GM18507 (cell line): Measurements from ENCODE around the gene LCA5L.
A peak's percentile ranks its signal among the peaks of the same experiment; 100 is the strongest.

Experiments
- DNase-seq: peaks from one replicate; pipeline ENCODE4 v3.0.0; 2011; ENCODE audit warnings: low read depth; ENCODE audit not compliant: insufficient read length; ENCODE audit errors: extremely low spot score
- FAIRE-seq: peaks from 2 replicates; lab custom pipeline; 2011; peaks lifted over from hg19 to GRCh38; lab: Jason Lieb, UNC

LCA5L gene

DNA sequence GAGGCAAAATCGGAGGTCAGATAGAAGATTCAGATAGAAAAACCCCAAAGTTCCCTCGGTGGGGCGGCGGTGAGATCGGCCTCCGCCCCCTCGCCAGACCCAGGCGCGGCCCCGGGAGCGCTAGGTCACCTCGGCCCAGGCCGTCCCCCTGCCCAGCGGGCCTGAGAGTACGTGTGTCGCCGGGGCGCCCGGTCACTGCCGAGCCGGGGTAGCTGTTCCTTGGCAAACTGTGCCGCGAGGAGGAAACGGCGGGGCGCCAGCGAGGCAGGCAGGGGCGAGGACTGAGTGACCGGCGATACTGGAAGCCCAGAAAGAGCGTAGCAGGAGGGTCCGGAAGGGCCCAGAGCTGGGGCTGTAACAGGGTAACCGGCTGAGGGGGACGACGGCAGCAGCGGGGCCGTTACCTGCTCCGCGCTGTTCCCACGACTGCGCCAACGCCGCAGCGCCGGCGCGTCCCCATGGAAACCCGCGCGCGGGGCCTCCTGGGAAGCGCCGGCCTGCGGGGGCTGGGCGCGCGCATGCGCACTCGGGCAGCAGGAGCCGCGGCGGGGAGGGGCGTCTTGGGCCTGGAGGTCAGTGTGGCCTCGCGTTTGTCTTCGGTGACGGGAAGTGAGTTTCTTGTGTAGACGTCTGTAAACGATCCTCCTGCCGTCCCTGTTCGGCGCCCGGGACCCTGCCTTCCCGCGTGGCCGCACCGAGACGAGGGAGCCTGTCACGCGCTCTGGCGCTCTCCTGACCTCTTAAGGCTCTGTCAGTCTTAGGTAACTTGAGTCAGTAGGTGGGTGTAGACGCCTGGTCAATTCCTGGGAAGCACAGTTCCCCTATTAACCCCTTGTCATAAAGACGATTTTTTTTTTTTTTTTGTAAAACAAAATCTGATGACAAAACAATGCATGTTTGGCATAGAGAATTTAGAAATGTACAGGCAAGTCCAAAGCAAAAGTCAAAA lies at the start of gene LCA5L:
Gene LCA5L, minus strand, starts transcription at position 458 of the 949 bp plus-strand sequence. CDS start 17,285 bp downstream, outside the sequence.
- DNase-seq (peak; percentile 99), FAIRE-seq (peak; percentile 91)

DNA sequence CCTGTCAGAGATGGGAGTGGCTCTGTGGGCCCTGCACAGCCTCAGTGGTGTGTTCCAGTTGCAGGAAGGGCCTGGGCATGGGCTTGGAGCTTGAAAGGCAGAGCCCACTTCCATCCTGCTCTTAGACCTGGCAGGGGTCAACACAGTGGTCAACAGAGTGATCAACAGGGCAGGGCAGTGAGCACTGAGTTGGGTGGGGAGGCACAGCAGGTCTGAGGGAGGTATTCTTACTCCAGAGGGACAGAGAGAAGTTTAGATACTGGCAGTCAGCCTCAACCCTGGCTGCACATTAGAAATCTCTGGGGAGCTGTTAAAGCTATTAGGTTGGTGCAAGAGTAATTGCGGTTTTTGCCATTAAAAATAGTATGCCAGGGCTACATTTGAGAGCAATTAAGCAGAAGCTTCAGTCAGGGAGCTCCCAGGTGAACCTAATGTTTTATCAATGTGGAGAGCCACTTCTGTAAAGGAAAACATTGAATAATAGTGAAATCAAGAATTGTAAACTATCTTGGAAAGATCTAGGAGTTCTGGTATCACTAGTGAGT lies 43.9 kb upstream of the LCA5L start:
- FAIRE-seq, result no peak
- no peak for DNase-seq

DNA sequence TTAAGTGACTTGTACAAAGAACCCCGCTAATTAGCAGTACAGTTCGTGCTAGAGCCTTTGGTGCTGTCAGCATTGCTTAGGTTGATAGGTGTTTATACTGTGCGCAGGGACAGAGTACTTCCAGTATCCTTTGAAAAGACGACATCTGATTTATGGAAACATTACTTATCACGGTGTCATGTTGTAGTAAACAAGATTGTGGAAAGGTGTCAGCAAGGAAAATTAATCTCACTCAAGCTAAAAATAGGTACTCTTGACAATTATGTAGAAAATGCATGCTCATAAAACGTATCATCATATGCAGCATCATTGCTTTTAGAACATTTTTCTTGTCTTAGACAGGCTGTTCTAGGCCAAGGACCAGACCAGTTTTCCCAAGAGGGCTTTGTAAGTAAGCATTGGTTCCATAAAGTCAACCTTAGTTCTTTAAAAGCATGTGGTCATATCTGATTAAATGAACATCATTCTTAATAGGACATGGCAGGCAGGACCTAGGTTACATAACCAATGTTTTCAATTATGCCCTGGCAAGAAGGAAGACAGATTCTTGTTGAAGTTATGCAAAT lies 39.2 kb upstream of the LCA5L start:
- DNase-seq (no peak), FAIRE-seq (no peak)

DNA sequence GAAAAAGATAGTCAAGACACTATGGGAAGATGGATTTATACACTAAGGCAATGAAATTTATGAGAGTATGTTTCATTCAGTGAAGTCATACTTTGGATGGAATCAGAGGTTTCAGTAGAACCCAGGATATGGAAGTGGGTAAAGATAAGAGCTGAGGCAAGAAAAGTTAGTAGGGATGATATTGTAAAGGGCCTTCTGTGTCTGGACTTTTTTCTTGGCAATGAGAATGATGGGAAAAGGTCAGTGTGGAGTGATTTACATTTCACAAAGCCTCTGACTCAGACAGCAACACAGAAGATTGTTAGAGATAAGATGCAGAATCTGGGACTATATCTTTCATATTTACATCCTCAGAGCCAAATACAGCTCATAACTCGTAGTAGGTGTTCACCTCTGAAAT lies 38.3 kb upstream of the LCA5L start:
- no peak for FAIRE-seq
- DNase-seq, result no peak

DNA sequence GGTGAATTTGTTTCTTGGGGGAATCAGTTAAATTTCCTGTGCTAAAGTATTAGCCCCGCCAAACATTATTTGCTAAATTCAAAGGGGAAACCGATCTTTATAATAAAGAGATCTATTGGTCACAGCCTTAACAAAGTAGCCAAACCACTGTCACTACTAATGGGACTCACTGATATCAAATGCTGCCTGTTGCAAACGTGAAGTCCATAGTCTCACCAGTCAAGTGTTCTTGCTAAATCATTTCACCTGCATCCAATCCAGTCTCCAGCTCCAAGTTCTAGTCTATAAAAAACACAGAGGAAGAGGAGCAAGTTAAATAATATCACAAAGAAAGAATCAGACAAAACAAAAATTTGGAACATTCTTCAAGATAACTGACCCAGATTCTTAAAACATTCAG lies 36.3 kb upstream of the LCA5L start:
- no peak for FAIRE-seq
- DNase-seq, result no peak

DNA sequence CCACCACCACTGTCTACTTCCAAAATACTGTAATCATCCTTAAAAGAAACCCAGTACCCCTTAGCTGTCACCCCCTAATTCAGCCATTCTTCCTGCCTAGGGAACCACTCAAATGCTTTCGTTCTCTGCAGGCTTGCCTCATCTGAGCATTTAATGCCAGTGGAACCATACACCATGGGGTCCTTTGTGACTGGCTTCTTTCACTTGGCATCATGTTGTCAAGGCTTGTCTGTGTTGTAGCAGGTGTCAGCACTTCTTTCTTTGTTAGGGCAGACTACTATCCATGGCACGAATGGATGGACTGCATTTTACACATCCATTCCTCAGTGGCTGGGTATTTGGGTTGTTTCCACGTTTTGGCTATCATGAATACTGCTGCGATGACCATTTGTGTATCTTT lies 34.7 kb upstream of the LCA5L start:
- FAIRE-seq, result no peak
- DNase-seq, result no peak

DNA sequence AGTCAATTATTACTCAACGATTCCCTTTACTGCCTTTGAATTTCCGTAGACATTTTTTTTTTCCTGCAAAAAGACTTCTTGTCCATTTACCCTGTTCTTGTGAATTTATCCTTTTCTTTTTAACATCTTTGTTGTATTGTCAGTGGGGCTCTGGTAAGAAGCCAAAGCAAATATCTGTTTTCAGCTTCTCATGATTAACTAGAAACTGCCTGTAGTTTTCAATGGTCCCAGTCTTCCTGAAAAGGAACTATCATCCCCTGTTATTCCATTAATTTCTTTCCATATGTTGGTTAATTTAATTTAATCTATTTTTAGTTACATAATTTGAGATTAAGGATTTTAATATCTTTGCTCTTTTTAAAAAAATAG lies 34.2 kb upstream of the LCA5L start:
- FAIRE-seq, result no peak

DNA sequence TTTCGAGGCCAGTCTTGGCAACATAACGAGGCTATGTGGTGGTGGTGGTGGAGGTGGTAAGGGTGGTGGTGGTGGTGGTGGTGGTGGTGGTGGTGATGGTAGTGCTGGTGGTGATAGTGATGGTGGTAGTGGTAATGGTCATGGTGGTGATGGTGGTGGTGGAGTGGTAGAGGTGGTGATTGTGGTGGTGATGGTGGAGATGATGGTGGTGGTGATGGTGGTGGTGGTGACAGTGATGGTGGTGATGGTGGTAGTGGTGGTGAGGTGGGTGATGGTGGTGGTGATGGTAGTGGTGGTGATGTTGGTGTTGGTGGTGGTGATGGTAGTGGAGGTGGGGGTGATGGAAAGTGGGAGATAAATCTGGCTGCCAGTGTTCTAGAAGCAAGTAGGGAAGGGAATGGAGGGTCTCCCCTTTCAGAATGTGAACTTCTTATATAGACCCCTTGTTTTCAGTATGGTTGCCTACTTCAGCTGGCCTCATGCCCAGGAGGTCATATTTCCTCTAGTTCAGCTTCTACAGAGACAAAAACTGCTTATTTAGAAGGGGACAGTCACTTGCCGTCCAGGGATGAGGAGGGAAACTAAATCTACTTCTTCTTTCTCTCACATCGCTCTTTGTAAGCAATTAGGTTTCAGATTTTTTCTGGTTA lies 33.7 kb upstream of the LCA5L start:
- DNase-seq, result no peak
- no peak for FAIRE-seq

More for the DNA sequence above, 34.2 kb upstream of the LCA5L start:
- DNase-seq, result no peak

DNA sequence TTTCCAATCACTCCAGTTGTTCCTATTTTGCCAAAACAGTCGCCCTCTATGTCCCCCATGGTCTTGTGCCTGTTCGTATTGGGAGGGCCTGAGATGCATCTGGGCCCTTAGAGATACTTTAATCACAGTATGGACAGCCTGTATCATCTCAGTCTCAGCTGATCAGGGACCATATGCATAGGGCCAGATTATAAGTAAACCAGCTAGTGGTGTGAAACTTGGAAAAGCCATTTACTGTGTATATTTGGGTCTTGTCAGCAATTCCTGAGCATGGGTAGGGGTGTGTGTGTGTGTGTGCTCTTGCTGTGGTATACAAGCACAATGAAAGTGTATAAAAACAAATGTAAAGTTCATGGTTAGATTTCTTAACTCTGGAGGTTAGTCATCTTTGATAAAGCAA lies 29.0 kb upstream of the LCA5L start:
- FAIRE-seq (no peak), DNase-seq (no peak)

DNA sequence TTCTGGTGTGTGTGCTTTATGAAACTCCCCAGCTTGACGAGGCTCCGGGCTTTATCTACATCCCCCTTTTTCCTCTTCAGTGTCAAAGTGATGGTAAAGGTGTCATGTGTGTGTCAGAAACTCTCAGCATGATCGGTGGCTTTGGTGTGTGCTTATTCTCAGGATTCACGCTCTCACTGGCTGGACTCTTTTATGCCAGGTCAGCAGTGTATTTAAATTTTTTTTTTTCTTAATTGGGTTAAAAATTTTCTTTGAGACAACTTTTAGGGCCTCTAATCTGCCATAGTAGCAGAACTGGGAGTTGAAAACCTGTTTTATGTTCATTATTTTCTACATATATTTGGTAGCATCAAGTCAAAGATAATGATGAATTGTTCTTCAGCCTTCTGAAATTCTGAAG lies 27.2 kb upstream of the LCA5L start:
- FAIRE-seq, result no peak
- no peak for DNase-seq

DNA sequence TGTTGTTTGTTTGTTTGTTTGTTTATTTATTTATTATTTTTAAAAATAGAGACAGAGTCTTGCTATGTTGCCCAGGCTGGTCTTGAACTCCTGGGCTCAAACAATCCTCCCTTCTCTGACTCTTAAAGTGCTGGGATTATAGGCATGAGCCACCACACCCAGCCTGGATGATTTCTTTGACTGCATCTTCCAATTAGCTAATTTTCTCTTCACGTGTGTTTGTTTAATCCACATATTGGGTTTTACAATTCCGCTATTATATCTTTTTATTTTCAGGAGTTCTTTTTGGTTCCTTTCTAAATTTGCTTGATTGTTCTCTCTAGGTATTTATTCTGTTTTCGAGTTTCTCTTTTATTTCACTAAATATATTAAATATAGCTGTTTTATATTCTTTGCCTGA lies 26.0 kb upstream of the LCA5L start:
- DNase-seq (no peak), FAIRE-seq (no peak)

DNA sequence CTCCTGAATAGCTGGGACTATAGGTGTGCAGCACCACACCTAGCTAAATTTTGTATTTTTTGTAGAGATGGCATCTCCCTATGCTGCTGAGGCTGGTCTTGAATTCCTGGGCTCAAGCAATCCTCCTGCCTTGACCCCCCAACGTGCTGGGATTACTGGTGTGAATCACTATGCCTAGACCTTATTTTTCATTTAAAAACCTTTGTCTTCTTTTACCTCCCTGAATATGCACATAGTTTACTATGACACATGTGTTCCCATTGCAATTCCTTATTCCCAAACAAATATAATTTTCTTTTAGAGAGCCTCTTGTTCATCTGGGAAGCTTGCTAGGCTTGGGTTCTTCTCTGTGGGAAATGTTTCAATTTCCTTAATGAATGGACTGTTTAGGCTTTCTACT lies 23.0 kb upstream of the LCA5L start:
- DNase-seq (no peak), FAIRE-seq (no peak)

DNA sequence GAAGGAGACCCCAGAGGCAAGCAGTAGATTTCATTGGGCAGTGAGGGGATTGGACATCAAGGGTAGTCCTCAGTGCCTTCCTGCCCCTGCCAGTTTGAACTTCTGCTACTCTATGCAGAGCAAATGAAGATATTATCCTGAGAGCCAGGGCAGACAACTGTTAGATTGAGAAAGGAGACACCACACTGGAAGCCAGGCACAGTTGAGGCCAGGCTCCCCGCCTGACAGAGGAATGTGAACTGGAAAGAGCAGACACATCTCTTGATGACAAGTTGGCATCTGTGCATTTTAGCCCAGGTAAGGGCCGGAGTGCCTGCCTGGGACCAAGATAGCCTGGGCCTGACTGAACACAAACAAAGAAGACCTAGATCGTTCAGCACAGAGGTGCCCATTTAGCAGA lies 22.2 kb upstream of the LCA5L start:
- FAIRE-seq (no peak), DNase-seq (no peak)

DNA sequence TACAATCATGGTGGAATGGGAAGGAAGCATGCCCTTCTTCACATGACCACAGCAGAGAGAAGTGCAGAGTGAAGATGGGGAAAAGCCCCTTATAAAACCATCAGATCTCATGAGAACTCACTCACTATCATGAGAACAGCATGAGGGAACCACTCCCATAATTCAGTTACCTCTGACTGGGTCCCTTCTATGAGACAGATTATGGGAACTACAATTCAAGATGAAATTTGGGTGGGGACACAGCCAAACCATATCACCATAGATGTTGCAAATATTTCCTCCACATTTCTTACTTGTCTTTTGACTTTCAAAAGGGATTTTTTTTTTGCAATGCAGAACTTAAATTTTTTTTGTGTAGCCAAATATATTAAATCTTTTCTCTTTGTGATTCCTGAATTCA lies 21.0 kb upstream of the LCA5L start:
- FAIRE-seq (no peak), DNase-seq (no peak)

DNA sequence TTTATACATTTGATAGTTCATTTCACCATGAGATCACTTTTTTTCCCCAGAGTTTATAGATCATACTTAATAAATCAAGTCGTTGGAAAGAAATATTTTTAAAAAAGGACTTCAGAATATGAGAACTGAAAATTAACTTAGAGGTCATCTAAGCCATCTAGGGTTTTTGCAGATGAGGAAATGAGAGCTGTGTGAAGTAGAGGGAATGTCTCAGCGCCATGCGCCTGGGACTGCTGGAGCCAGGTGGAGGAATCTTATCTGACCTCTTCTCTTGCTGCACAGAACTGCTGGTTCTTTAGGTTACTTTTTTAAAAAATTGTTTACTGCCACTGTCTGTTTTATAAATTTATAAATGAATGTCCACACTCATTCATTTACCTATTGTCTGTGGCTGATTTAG lies 17.7 kb upstream of the LCA5L start:
- DNase-seq, result no peak

DNA sequence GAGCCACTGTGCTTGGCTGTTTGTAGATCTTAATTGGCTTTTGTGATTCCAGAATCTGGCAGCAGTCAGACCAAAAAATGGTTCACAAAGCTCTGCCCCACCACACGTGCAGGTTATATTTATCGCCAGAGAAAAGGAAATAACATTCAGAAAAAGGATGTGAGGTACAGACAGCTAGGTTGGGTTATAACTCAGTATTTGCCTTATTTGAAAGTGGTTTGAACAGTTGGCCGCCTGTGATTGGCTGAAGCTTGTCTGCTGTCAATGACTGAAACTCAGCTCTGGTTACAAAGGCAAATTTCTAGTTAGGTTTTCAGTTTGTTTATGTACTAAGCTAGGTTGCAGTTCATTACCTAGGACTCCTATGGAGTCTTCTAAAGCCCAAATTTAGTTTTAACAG lies 15.8 kb upstream of the LCA5L start:
- FAIRE-seq (no peak), DNase-seq (no peak)

More for the DNA sequence above, 17.7 kb upstream of the LCA5L start:
- no peak for FAIRE-seq

DNA sequence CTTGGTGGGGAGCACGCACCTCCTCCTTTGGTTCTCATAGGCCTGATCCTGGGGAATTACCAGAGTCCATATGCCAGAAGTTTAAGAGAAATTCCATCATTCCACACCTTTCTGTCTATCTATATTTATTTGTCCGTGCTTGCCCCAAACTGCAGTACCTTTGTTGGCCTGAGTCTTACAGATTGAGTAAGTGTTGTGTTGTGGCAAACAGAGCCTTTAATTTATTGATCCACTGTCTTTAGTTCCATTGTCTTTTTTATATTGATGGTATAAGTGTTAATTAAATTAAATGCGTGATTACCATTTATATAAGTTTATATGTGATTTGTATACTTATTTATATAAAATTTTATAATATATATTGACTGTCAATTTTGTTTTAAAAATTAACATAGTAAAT lies 11.1 kb upstream of the LCA5L start:
- no peak for FAIRE-seq
- no peak for DNase-seq

DNA sequence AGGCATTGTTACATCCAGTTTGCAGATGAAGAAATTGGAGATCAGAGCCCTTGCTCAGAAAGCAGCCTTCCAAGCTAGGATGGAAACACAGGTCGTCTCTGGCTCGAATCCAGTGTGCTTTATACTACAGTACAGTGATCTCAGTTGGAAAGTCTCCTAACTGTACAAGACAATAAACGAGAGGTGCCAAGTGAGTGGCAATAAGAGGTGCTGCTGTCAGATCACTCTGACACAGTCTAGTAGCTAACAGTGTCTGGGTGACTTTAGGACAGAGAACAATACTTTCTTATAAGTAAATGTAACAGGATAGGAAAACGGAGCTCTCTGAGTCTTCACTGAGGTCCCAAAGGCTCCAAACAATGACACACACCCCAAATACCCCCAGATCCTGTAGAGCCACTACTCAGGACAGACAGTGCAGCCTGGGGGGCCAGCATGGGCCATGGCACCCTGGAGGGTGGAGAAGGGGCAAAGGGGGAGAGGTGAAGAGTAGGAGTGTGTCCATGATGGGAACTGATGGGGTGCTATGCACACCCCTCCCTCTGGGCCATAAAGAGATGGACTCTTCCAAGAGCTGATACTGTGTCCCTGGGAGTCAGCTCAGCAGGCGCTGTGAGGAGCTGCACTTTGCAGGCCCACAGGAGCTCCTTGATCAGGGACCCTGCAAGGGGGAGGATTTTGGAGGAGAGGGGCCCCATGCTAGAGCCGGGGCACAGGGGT lies 9.5 kb upstream of the LCA5L start:
- FAIRE-seq (no peak), DNase-seq (no peak)

DNA sequence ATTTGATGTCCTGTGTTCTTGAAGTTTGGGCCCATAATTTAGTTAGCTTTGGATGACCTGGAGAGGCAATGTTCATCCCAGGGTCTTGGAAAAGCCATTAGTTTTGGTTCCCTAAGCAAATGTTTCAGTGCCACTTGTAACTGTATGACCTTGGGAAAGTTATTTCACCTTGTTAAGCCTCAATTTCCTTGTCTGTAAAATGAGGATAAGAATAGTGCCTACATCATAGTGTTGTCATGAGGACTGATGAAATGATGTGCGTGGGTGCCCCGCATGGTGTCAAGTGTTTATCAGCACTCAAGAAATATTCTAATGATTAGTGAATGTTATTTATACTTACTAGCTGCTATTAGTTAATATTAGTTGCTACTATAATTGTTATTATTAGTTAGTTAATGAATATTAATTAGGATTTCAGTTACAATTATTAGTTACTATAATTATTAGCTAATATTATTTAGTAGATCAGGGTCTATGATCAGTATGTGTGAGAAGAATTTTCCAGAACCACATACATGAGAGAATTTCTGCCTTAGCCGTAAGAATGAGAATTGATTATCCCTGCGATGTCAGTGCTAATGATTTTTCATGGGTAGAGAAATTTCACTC lies 8.1 kb upstream of the LCA5L start:
- DNase-seq (no peak), FAIRE-seq (no peak)
